Measurements from ENCODE around the gene TIRAP.
A peak's percentile ranks its signal among the peaks of the same experiment; 100 is the strongest.
"Not testable (repeated sequence)": the region's sequence is repeated elsewhere in the genome, so short reads cannot be mapped to it uniquely, and the experiment has no call there.

TIRAP gene

DNA sequence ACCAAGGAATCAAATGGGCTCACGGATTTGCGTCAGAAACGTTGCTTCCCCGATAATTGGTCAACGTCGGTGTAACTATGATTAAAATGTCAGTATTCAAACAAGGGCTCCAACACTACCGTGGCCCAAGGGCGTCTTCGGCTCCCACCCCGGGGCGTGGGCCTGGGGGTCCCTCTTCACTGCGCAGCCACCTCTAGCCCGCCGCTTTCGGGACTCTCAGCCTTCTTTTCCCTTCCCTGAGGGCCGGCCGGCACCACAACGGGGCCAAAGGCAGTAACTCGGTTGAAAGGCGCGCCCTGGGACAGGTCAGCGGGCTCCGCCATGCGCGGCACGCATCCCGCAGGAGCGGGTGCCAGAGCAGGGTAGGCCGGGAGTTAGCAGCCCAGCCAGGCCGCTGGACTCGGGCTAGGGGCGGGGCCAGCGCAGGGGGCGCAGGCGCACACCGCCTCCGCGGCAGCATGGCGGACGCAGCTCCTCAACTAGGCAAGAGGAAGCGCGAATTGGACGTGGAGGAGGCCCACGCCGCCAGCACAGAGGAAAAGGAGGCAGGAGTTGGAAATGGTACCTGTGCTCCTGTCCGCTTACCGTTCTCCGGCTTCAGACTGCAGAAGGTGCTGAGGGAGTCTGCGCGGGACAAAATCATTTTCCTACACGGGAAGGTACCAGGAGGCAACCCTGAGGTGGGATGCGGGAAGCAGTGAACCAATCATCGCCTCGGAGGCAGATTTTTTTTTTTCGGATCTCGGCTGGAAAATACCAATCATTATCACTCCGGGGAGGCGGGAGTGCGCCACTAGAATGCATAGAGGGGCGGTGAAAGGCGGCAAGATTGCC, 20.9 kb downstream of the TIRAP start, which contains the start of gene DCPS:
Gene DCPS (plus strand): TSS at position 438 of the 834 bp plus-strand sequence. CDS start 21 bp downstream, at position 459.
- peak; percentile 90 to 93 for DNase-seq (ENCODE audit: low read depth in 2 of 2)
- peak within 1 kb of the TSS; percentile 73 to 74 for H3K4me3 ChIP-seq (replicated peaks in 1 of 2; ENCODE audit: low read depth in 2 of 2, low read length in 2 of 2)
- TF ChIP-seq, protein P1, sequence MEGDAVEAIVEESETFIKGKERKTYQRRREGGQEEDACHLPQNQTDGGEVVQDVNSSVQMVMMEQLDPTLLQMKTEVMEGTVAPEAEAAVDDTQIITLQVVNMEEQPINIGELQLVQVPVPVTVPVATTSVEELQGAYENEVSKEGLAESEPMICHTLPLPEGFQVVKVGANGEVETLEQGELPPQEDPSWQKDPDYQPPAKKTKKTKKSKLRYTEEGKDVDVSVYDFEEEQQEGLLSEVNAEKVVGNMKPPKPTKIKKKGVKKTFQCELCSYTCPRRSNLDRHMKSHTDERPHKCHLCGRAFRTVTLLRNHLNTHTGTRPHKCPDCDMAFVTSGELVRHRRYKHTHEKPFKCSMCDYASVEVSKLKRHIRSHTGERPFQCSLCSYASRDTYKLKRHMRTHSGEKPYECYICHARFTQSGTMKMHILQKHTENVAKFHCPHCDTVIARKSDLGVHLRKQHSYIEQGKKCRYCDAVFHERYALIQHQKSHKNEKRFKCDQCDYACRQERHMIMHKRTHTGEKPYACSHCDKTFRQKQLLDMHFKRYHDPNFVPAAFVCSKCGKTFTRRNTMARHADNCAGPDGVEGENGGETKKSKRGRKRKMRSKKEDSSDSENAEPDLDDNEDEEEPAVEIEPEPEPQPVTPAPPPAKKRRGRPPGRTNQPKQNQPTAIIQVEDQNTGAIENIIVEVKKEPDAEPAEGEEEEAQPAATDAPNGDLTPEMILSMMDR (IDR thresholded peaks at IDR 0.05; ENCODE audit: low read depth, low read length), result no peak

- TF ChIP-seq, protein P1 (IDR thresholded peaks at IDR 0.05; ENCODE audit: low read depth, low read length), result no peak
- no peak for DNase-seq (ENCODE audit: low read depth in 2 of 2)
- peak overlapping the region; percentile 73 to 74 for H3K4me3 ChIP-seq (replicated peaks in 1 of 2; ENCODE audit: low read depth in 2 of 2, low read length in 2 of 2)
These were observed 21.7 kb downstream of the TIRAP start for GRCh38 chr11:126304457-126305075.

DNA sequence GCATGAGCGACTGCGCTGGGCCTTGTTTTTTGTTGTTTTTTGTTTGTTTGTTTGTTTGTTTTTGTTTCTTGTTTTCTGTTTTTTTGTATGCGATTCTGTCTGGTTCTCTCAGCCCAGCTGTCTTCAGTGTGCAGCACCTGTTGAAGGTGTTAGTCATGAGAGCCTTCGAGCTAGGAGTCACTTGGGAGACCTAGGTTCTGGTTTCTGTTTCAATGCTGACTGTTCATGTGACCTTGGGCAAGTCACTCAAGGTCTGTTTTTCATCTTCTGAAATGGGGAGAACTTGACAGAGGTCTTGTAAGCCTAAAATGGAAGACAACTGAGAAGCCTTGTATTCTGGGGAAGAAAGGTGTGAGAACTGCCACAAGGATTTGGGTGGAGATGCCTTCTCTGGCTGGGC, 22.8 kb downstream of the TIRAP start:
- no peak overlapping the region for H3K4me3 ChIP-seq (replicated peaks in 1 of 2; ENCODE audit: low read depth in 2 of 2, low read length in 2 of 2)
- DNase-seq (ENCODE audit: low read depth in 2 of 2), result no peak
- TF ChIP-seq, protein P1 (IDR thresholded peaks at IDR 0.05; ENCODE audit: low read depth, low read length), result no peak

GRCh38 chr11:126307706-126308105, 24.8 kb downstream of the TIRAP start:
- peak; percentile 59 to 76 for DNase-seq (ENCODE audit: low read depth in 2 of 2)
- TF ChIP-seq, protein P1 (IDR thresholded peaks at IDR 0.05; ENCODE audit: low read depth, low read length), result peak; percentile 46
- no peak overlapping the region for H3K4me3 ChIP-seq (replicated peaks in 1 of 2; ENCODE audit: low read depth in 2 of 2, low read length in 2 of 2)

GRCh38 chr11:126308271-126308671, 25.4 kb downstream of the TIRAP start:
- no peak overlapping the region for H3K4me3 ChIP-seq (replicated peaks in 1 of 2; ENCODE audit: low read depth in 2 of 2, low read length in 2 of 2)
- DNase-seq (ENCODE audit: low read depth in 2 of 2), result no peak
- TF ChIP-seq, protein P1 (IDR thresholded peaks at IDR 0.05; ENCODE audit: low read depth, low read length), result no peak

- not testable (repeated sequence) for H3K4me3 ChIP-seq (replicated peaks in 1 of 2; ENCODE audit: low read depth in 2 of 2, low read length in 2 of 2); DNase-seq (ENCODE audit: low read depth in 2 of 2)
These were observed 25.9 kb downstream of the TIRAP start for GRCh38 chr11:126308771-126309170.
